GM12878 (cell line): ENCODE measurements around the gene MARCHF4. TPM values are rescaled to one million over a fixed set of nuclear protein-coding genes. Genes with fewer than 3 reads are reported as not detected.

Source experiments
- ASH2L ChIP-seq: fragments of 300-600, 200-600 bp; sonication (generic); IDR thresholded peaks from 2 replicates; pipeline ENCODE4 v1.6.1; 2017; ENCODE audit warnings: low read depth, mild to moderate bottlenecking, borderline replicate concordance
- ATF7 ChIP-seq: fragments of 450-650 bp; IDR thresholded peaks from 2 replicates; pipeline ENCODE4 v1.6.1; 2016; ENCODE audit warnings: low read depth, mild to moderate bottlenecking
- BCL3 ChIP-seq: IDR thresholded peaks from 2 replicates; pipeline ENCODE4 v1.6.1; 2011; ENCODE audit warnings: borderline replicate concordance, low read depth, mild to moderate bottlenecking, moderate library complexity, low read length; ENCODE audit not compliant: insufficient read depth, poor library complexity, severe bottlenecking
- DPF2 ChIP-seq: fragments of 450-650 bp; IDR thresholded peaks from 2 replicates; pipeline ENCODE4 v1.6.1; 2017; ENCODE audit warnings: mild to moderate bottlenecking
- IKZF1 ChIP-seq: fragments of 450-650 bp; conservative IDR thresholded peaks from 2 replicates; pipeline ENCODE4 v1.6.1; 2017; ENCODE audit warnings: antibody characterized with exemption, mild to moderate bottlenecking
- IRF5 ChIP-seq: fragments of 450-650 bp; IDR thresholded peaks from 2 replicates; pipeline ENCODE4 v1.6.1; 2017; ENCODE audit warnings: borderline replicate concordance
- NFYB ChIP-seq: IDR thresholded peaks from 2 replicates; pipeline ENCODE4 v1.6.1; 2011; ENCODE audit warnings: low read depth, mild to moderate bottlenecking, low read length, improper control_type of control experiment, moderate library complexity; ENCODE audit not compliant: insufficient read depth
- NR2C1 ChIP-seq: fragments of 450-650 bp; IDR thresholded peaks from 2 replicates; pipeline ENCODE4 v1.6.1; 2017; ENCODE audit warnings: antibody characterized with exemption, mild to moderate bottlenecking, moderate library complexity
- NR2F1 ChIP-seq: fragments of 450-650 bp; conservative IDR thresholded peaks from 2 replicates; pipeline ENCODE4 v1.6.1; 2017; ENCODE audit warnings: mild to moderate bottlenecking
- RCOR1 ChIP-seq: conservative IDR thresholded peaks from 2 replicates; pipeline ENCODE4 v1.6.1; 2012; ENCODE audit warnings: low read depth, low read length, improper control_type of control experiment
- SIX5 ChIP-seq: IDR thresholded peaks from 2 replicates; pipeline ENCODE4 v1.6.1; 2011; ENCODE audit warnings: mild to moderate bottlenecking, low read depth, low read length, moderate library complexity; ENCODE audit not compliant: severe bottlenecking
- SMARCA5 ChIP-seq: fragments of 450-650 bp; IDR thresholded peaks from 2 replicates; pipeline ENCODE4 v1.6.1; 2017; ENCODE audit warnings: mild to moderate bottlenecking
- SPI1 ChIP-seq: IDR thresholded peaks from 2 replicates; pipeline ENCODE4 v1.6.1; 2011; ENCODE audit warnings: low read depth, mild to moderate bottlenecking, low read length, moderate library complexity, borderline replicate concordance; ENCODE audit not compliant: insufficient read depth
- TAF1 ChIP-seq: IDR thresholded peaks from 2 replicates; pipeline ENCODE4 v1.6.1; 2011; ENCODE audit warnings: mild to moderate bottlenecking, low read depth, low read length, borderline replicate concordance
- TBL1XR1 ChIP-seq: IDR thresholded peaks from 2 replicates; pipeline ENCODE4 v1.6.1; 2012; ENCODE audit warnings: low read depth, low read length, improper control_type of control experiment
- ZNF687 ChIP-seq: fragments of 450-650 bp; IDR thresholded peaks from 2 replicates; pipeline ENCODE4 v1.6.1; 2017; ENCODE audit warnings: mild to moderate bottlenecking, moderate library complexity
- polyA plus RNA-seq, 11 experiments: library from polyadenylated mRNA; depleted of rRNA in 4 of 11; unstranded in 6 of 11; stranded (reverse) in 5 of 11; fragments of >200 nt; fragmentation: Nextera tagmentation in 4 of 11; fragmentation: Illumina TruSeq in 1 of 11; extraction: Ambion mirVana in 4 of 11; extraction: Trizol in 1 of 11; gene quantifications; 1 replicate in 1 of 11; 2 replicates in 10 of 11; pipeline versions ENCODE4 v1.2.1 to v1.2.3, GENCODE V29; 2011 to 2016; ENCODE audit warnings: inconsistent platforms in 2 of 11, missing spikeins in 2 of 11, low read depth in 1 of 11
- total RNA-seq, 4 experiments: library from RNA; depleted of rRNA in 3 of 4; stranded (reverse); fragments of >200 nt in 3 of 4; fragmentation: Illumina TruSeq in 1 of 4; extraction: Trizol in 1 of 4; gene quantifications; 2 replicates each; pipeline versions ENCODE4 v1.2.1 to v1.2.3, GENCODE V29; 2013 to 2021
- TF ChIP-seq, protein P1 (sequence below): fragments of 450-650 bp; IDR thresholded peaks from 2 replicates; pipeline ENCODE4 v1.6.1; 2017; ENCODE audit warnings: antibody characterized with exemption, mild to moderate bottlenecking, moderate library complexity

Gene MARCHF4
- total and polyA plus RNA-seq, 10 of the 15 experiments (the other 5 are each of a cell fraction or from before 2014, with no cell fraction given), result not detected

DNA sequence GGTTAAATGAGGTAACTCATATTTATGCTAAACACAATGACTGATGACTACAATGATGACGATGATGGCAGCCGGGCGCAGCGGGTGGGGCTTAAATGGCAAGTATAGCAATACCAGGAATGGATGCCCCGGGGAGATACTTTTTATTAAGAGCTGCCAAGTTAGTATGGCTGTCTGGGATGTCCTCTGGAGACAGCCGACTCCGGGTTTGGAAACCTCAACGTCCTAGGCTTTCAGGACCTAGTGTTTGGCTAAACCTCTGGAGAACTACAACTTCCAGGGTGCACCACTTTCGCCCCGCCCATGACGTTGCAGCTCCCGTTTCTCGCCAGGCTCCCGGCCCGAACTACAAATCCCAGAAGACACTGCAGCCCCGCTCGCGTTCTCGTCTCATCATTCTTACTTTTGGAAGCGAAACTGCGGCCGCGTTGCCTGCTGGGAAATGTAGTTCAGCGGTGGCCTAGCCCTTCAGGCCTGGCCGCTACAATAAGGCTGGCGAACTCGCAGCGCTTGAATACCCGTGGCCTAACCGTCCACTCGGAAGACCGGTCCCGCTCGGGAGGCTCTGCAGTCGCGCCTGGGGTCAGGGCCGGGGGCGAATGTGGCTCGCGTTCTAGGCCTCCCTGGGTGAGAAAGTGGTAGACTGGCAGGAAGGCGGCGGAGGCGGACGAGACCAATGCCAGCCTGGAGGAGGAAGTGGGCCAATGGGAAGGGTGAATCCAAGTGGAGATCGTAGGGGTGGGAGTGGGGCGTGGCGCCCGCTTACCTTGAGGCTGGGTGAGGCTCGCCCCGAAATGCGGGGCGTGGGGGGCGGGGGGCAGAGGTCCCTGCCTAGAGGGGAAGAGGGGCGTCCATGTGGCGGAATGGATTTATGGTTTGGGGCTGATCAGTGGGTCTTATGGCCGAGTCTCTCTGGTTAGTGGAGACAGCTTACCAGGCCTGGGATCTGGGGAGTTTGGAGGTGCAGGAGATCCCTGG is 40.0 kb upstream of the MARCHF4 start, which contains the start of gene SMARCAL1 (continued):
- no peak for TF ChIP-seq ZNF687
- TF ChIP-seq DPF2, result peak; percentile 55; the same call in 1 of the 2 replicates
- TF ChIP-seq NFYB, result 0 out of 2 replicates have a peak, but pooled peaks have one; percentile 7
- peak; percentile 81; the same call in 1 of the 2 replicates for TF ChIP-seq ASH2L
- TF ChIP-seq NR2F1, result 0 out of 2 replicates have a peak, but pooled peaks have one; percentile 6
- peak; percentile 99 for TF ChIP-seq IKZF1
- TF ChIP-seq SMARCA5, result no peak
- peak; percentile 99 for TF ChIP-seq SIX5
- peak; percentile 95 for TF ChIP-seq ATF7
- peak; percentile 71; the same call in 1 of the 2 replicates for TF ChIP-seq IRF5
- TF ChIP-seq RCOR1, result 0 out of 2 replicates have a peak, but pooled peaks have one; percentile 88
- TF ChIP-seq BCL3, result peak; percentile 25
- TF ChIP-seq TAF1, result peak; percentile 43; the same call in 1 of the 2 replicates
- TF ChIP-seq, protein P1, sequence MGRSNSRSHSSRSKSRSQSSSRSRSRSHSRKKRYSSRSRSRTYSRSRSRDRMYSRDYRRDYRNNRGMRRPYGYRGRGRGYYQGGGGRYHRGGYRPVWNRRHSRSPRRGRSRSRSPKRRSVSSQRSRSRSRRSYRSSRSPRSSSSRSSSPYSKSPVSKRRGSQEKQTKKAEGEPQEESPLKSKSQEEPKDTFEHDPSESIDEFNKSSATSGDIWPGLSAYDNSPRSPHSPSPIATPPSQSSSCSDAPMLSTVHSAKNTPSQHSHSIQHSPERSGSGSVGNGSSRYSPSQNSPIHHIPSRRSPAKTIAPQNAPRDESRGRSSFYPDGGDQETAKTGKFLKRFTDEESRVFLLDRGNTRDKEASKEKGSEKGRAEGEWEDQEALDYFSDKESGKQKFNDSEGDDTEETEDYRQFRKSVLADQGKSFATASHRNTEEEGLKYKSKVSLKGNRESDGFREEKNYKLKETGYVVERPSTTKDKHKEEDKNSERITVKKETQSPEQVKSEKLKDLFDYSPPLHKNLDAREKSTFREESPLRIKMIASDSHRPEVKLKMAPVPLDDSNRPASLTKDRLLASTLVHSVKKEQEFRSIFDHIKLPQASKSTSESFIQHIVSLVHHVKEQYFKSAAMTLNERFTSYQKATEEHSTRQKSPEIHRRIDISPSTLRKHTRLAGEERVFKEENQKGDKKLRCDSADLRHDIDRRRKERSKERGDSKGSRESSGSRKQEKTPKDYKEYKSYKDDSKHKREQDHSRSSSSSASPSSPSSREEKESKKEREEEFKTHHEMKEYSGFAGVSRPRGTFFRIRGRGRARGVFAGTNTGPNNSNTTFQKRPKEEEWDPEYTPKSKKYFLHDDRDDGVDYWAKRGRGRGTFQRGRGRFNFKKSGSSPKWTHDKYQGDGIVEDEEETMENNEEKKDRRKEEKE, result peak; percentile 80
- TF ChIP-seq SPI1, result peak; percentile 73
- peak; percentile 78 for TF ChIP-seq TBL1XR1
- peak; percentile 53; the same call in 1 of the 2 replicates for TF ChIP-seq NR2C1
